IMR-90 (cell line): ENCODE measurements around the gene PLCD1.

Experiments
- BHLHE40 ChIP-seq: fragments of 150-350 bp; IDR thresholded peaks from 2 replicates; pipeline ENCODE4 v1.6.1; 2016; ENCODE audit warnings: mild to moderate bottlenecking, low read depth, low read length
- CEBPB ChIP-seq: IDR thresholded peaks from 2 replicates; pipeline ENCODE4 v1.6.1; 2012; ENCODE audit warnings: low read depth, low read length, improper control_type of control experiment
- CHD1 ChIP-seq: IDR thresholded peaks from 2 replicates; pipeline ENCODE4 v1.6.1; 2012; ENCODE audit warnings: low read depth, low read length, improper control_type of control experiment
- CTCF ChIP-seq: conservative IDR thresholded peaks from 2 replicates; pipeline ENCODE4 v1.5.1; 2012; ENCODE audit warnings: mild to moderate bottlenecking, low read depth, low read length, improper control_type of control experiment
- ELK1 ChIP-seq: fragments of 150-350 bp; IDR thresholded peaks from 2 replicates; pipeline ENCODE4 v1.6.1; 2016; ENCODE audit warnings: low read depth, mild to moderate bottlenecking, low read length, moderate library complexity, borderline replicate concordance
- FOS ChIP-seq: fragments of 150-350 bp; IDR thresholded peaks from 2 replicates; pipeline ENCODE4 v1.6.1; 2016; ENCODE audit warnings: low read depth, low read length
- MAFK ChIP-seq: IDR thresholded peaks from 2 replicates; pipeline ENCODE4 v1.6.1; 2012; ENCODE audit warnings: low read depth, low read length, improper control_type of control experiment
- MAZ ChIP-seq: IDR thresholded peaks from 2 replicates; pipeline ENCODE4 v1.6.1; 2012; ENCODE audit warnings: low read depth, mild to moderate bottlenecking, low read length, improper control_type of control experiment, moderate library complexity, borderline replicate concordance
- MXI1 ChIP-seq: IDR thresholded peaks from 2 replicates; pipeline ENCODE4 v1.6.1; 2012; ENCODE audit warnings: low read depth, mild to moderate bottlenecking, low read length, moderate library complexity, borderline replicate concordance
- POLR2A ChIP-seq: IDR thresholded peaks from 2 replicates; pipeline ENCODE4 v1.6.1; 2012; ENCODE audit warnings: mild to moderate bottlenecking, low read depth, low read length
- RAD21 ChIP-seq: IDR thresholded peaks from 2 replicates; pipeline ENCODE4 v1.6.1; 2012; ENCODE audit warnings: low read length, improper control_type of control experiment
- RCOR1 ChIP-seq: IDR thresholded peaks from 2 replicates; pipeline ENCODE4 v1.6.1; 2012; ENCODE audit warnings: mild to moderate bottlenecking, low read length, improper control_type of control experiment; ENCODE audit not compliant: insufficient replicate concordance
- SMC3 ChIP-seq: fragments of 150-350 bp; IDR thresholded peaks from 2 replicates; pipeline ENCODE4 v1.6.1; 2016; ENCODE audit warnings: low read depth, mild to moderate bottlenecking, antibody characterized with exemption, low read length, moderate library complexity
- USF2 ChIP-seq: fragments of 150-350 bp; IDR thresholded peaks from 2 replicates; pipeline ENCODE4 v1.6.1; 2017; ENCODE audit warnings: mild to moderate bottlenecking, antibody characterized with exemption, low read length, low read depth

GRCh38 chr3:38054499-38055001, 25.1 kb upstream of the PLCD1 start:
- no peak for TF ChIP-seq CTCF
- no peak for TF ChIP-seq CEBPB
- TF ChIP-seq POLR2A = no peak
- TF ChIP-seq MAFK = no peak
- TF ChIP-seq SMC3 = no peak
- no peak for TF ChIP-seq RAD21
- TF ChIP-seq CHD1 = no peak
- TF ChIP-seq RCOR1 = no peak
- TF ChIP-seq ELK1 = no peak
- TF ChIP-seq USF2 = no peak
- no peak for TF ChIP-seq FOS
- TF ChIP-seq MAZ = no peak
- TF ChIP-seq MXI1 = no peak
- TF ChIP-seq BHLHE40 = no peak
